GM21423 (cell line): ENCODE measurements around the gene COL4A1.

ENCODE experiments used
- ATAC-seq: cut with Tn5 transposase; IDR thresholded peaks from one replicate; pipeline ENCODE4 v1.9.1; 2021; ENCODE audit warnings: mild to moderate bottlenecking, moderate library complexity; ENCODE audit not compliant: unreplicated experiment

The COL4A1 gene

GRCh38 chr13:110297766-110298504 is 9.0 kb downstream of the COL4A1 start:
- ATAC-seq, result no peak

GRCh38 chr13:110297011-110297410 is 9.9 kb downstream of the COL4A1 start:
- ATAC-seq, result no peak

- no peak for ATAC-seq
These were observed 12.3 kb downstream of the COL4A1 start for GRCh38 chr13:110294622-110295021.

- ATAC-seq, result no peak
These were observed 12.8 kb downstream of the COL4A1 start for GRCh38 chr13:110294146-110294545.

- no peak for ATAC-seq
These were observed 13.3 kb downstream of the COL4A1 start for GRCh38 chr13:110293649-110294048.

GRCh38 chr13:110293037-110293436 is 13.9 kb downstream of the COL4A1 start:
- no peak for ATAC-seq

- no peak for ATAC-seq
These were observed 15.7 kb downstream of the COL4A1 start for GRCh38 chr13:110291286-110291685.

- no peak for ATAC-seq
These were observed 16.1 kb downstream of the COL4A1 start for GRCh38 chr13:110290826-110291225.

- ATAC-seq, result no peak
These were observed 16.8 kb downstream of the COL4A1 start for GRCh38 chr13:110290153-110290552.

GRCh38 chr13:110289661-110290060 is 17.3 kb downstream of the COL4A1 start:
- no peak for ATAC-seq

- no peak for ATAC-seq
These were observed 17.8 kb downstream of the COL4A1 start for GRCh38 chr13:110289174-110289573.

GRCh38 chr13:110286833-110287819 is 19.8 kb downstream of the COL4A1 start:
- no peak for ATAC-seq

GRCh38 chr13:110285991-110286832 is 20.7 kb downstream of the COL4A1 start:
- no peak for ATAC-seq

GRCh38 chr13:110284779-110285484 is 22.0 kb downstream of the COL4A1 start:
- ATAC-seq, result no peak

- no peak for ATAC-seq
These were observed 23.0 kb downstream of the COL4A1 start for GRCh38 chr13:110283736-110284517.

GRCh38 chr13:110282316-110282841 is 24.6 kb downstream of the COL4A1 start:
- ATAC-seq, result no peak

- ATAC-seq, result no peak
These were observed 25.2 kb downstream of the COL4A1 start for GRCh38 chr13:110281736-110282135.

GRCh38 chr13:110280985-110281688 is 25.8 kb downstream of the COL4A1 start:
- ATAC-seq, result no peak
